Measurements from ENCODE around the gene MARF1. TPM values are rescaled to one million over a fixed set of nuclear protein-coding genes. Genes with fewer than 3 reads are reported as not detected.
A peak's percentile ranks its signal among the peaks of the same experiment; 100 is the strongest.

The MARF1 gene
- total RNA-seq, 2 donors from 2014 or later = 28.0 to 33.2 TPM

- Histone ChIP-seq H3K27me3 (no peaks in the 10 kb centered on the region), H3K4me3 (no peak overlapping the region), H3K9me3 (no peaks in the 10 kb centered on the region), H3K4me1 (peaks cover 22% of the 10 kb centered on the region), H3K27ac (peak overlapping the region in 2 of 4 donors; percentile 98 to 100), H3K36me3 (replicated peaks in 1 of 2; ENCODE audit: insufficient read depth in 1 of 2, low read depth in 2 of 2) (peaks cover 0 to 15% of the 10 kb centered on the region in 2 donors)
- 74% methylated on average over 4 of the region's 4 CpGs for WGBS, 2 donors
- DNase-seq (no peak), ATAC-seq (no peak)
- intact Hi-C loops (cut with DNase I) = no loop called here
- TF ChIP-seq CTCF (IDR thresholded peaks at IDR 0.05) (no peak), POLR2A (IDR thresholded peaks at IDR 0.05) (no peak)
Observed at GRCh38 chr16:15640966-15641365, 2.0 kb downstream of the MARF1 start.

GRCh38 chr16:15639061-15639568, 3.8 kb downstream of the MARF1 start:
- 88 to 89% methylated on average over 11 of the region's 11 CpGs for WGBS, 2 donors
- DNase-seq = no peak
- H3K27ac ChIP-seq = no peak overlapping the region
- H3K27me3 ChIP-seq = no peaks in the 10 kb centered on the region
- intact Hi-C loops (cut with DNase I) = no loop called here
- peaks cover 0 to 23% of the 10 kb centered on the region in 2 donors for H3K36me3 ChIP-seq (replicated peaks in 1 of 2; ENCODE audit: insufficient read depth in 1 of 2, low read depth in 2 of 2)
- no peak for ATAC-seq
- no peaks in the 10 kb centered on the region for H3K9me3 ChIP-seq
- peaks cover 22% of the 10 kb centered on the region for H3K4me1 ChIP-seq
- H3K4me3 ChIP-seq = no peak overlapping the region
- TF ChIP-seq CTCF (IDR thresholded peaks at IDR 0.05) = no peak
- no peak for TF ChIP-seq POLR2A (IDR thresholded peaks at IDR 0.05)

- Histone ChIP-seq H3K9me3 (no peaks in the 10 kb centered on the region), H3K27me3 (no peaks in the 10 kb centered on the region), H3K4me3 (no peak overlapping the region), H3K4me1 (peaks cover 15% of the 10 kb centered on the region), H3K27ac (no peak overlapping the region), H3K36me3 (replicated peaks in 1 of 2; ENCODE audit: insufficient read depth in 1 of 2, low read depth in 2 of 2) (peaks cover 0 to 33% of the 10 kb centered on the region in 2 donors)
- no peak for DNase-seq
- intact Hi-C loops (cut with DNase I) = no loop called here
- no peak for TF ChIP-seq CTCF (IDR thresholded peaks at IDR 0.05)
- ATAC-seq = no peak
Observed at GRCh38 chr16:15636392-15636873, 6.5 kb downstream of the MARF1 start.

- no peak for TF ChIP-seq CTCF (IDR thresholded peaks at IDR 0.05)
- TF ChIP-seq POLR2A (IDR thresholded peaks at IDR 0.05) = no peak
- Histone ChIP-seq H3K9me3 (no peaks in the 10 kb centered on the region), H3K4me1 (peaks cover 10% of the 10 kb centered on the region), H3K4me3 (no peak overlapping the region), H3K27me3 (no peaks in the 10 kb centered on the region), H3K27ac (no peak overlapping the region), H3K36me3 (replicated peaks in 1 of 2; ENCODE audit: insufficient read depth in 1 of 2, low read depth in 2 of 2) (peaks cover 0 to 36% of the 10 kb centered on the region in 2 donors)
- 58 to 91% methylated on average over 2 to 9 of the region's 9 CpGs for WGBS, 2 donors
- intact Hi-C loops (cut with DNase I) = no loop called here
- DNase-seq (no peak), ATAC-seq (no peak)
Observed at GRCh38 chr16:15635926-15636325, 7.0 kb downstream of the MARF1 start.

GRCh38 chr16:15631730-15632409, 11.1 kb downstream of the MARF1 start:
- ATAC-seq (no peak), DNase-seq (no peak)
- WGBS, 2 donors = 96 to 100% methylated on average over 2 of the region's 2 CpGs
- no peaks in the 10 kb centered on the region for H3K27me3 ChIP-seq
- TF ChIP-seq CTCF (IDR thresholded peaks at IDR 0.05) (no peak), POLR2A (IDR thresholded peaks at IDR 0.05) (no peak)
- H3K4me3 ChIP-seq = no peak overlapping the region
- H3K9me3 ChIP-seq = no peaks in the 10 kb centered on the region
- H3K27ac ChIP-seq = no peak overlapping the region
- H3K36me3 ChIP-seq (replicated peaks in 1 of 2; ENCODE audit: insufficient read depth in 1 of 2, low read depth in 2 of 2) = peaks cover 5 to 29% of the 10 kb centered on the region in 2 donors
- H3K4me1 ChIP-seq = peaks cover 19% of the 10 kb centered on the region
- intact Hi-C loops (cut with DNase I) = no loop called here
